Rectal smooth muscle tissue (tissue), 1 donor: ENCODE results near the gene UGT1A9.

Source experiments
- H3K27ac ChIP-seq: one replicate; pipeline ENCODE4 v1.7.0; 2013; ENCODE audit warnings: low read depth, low read length, inconsistent platforms
- H3K27me3 ChIP-seq: one replicate; pipeline ENCODE4 v1.7.0; 2013; ENCODE audit warnings: low read length; ENCODE audit not compliant: control insufficient read depth, insufficient read depth
- H3K36me3 ChIP-seq: one replicate; pipeline ENCODE4 v1.7.0; 2013; ENCODE audit warnings: low read length; ENCODE audit not compliant: control insufficient read depth, insufficient read depth
- H3K4me1 ChIP-seq: one replicate; pipeline ENCODE4 v1.7.0; 2013; ENCODE audit warnings: low read length; ENCODE audit not compliant: control insufficient read depth, insufficient read depth
- H3K4me3 ChIP-seq: one replicate; pipeline ENCODE4 v1.7.0; 2013; ENCODE audit warnings: low read length
- H3K9ac ChIP-seq: one replicate; pipeline ENCODE4 v1.7.0; 2013; ENCODE audit warnings: low read length

UGT1A9 gene

DNA sequence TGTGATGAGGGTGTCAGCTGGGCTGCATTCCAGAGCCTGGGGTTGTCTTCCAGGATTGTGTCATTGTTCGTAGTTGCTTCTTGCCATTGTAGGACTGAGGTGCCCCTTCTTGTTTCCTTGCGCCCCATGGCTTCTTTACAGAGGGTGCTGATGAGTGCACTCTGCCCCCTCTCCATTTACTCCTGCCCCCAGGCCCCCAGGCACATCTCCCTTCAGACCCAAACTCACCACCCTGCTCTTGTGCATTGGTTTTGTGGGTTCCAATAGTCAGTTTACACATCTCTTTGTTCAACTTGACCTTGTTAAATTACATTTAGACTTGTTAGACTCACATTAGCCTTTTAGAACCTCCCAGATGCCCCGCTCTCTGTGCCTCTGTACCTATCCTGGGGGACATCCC lies 149.5 kb downstream of the UGT1A9 start:
- Histone ChIP-seq H3K9ac (no peak overlapping the region), H3K36me3 (no peaks in the 10 kb centered on the region), H3K27me3 (no peaks in the 10 kb centered on the region), H3K27ac (no peak overlapping the region), H3K4me1 (no peaks in the 10 kb centered on the region), H3K4me3 (no peak overlapping the region)

GRCh38 chr2:233821709-233822100 lies 150.0 kb downstream of the UGT1A9 start:
- no peak overlapping the region for H3K27ac ChIP-seq

DNA sequence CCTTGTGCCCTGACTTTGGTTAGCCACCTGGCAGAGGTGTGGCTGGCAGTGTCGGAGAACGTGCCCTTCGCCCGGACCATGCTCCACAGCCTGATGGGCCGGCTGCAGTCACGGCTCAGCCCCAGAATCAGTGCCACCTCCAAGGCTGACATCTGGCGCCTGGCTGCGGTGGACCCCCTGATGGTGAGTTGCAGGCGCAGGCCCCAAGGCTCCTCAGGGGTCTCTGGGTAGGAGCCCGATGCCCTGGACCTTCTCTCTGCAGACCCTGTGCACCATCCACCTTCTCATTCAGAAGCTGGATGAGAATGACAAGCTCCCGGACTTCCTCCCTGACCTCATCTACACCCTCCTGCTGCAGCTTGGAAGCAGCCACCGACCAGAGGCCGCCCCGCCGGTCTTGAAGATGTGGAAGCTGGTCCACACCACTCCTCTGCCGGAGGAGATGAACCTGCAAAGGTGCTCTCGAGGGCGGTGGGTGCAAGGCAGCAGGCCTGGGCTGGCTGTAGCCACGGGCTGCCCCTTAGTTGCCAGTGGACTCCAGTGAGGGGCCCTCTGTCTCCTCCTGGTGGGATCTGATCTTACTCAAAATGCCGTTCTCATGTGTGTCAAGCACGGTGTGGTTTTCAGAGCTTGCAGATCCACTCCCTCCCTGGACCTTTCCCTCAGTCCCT lies 150.5 kb downstream of the UGT1A9 start:
- no peak overlapping the region for H3K4me3 ChIP-seq
- H3K36me3 ChIP-seq, result no peaks in the 10 kb centered on the region
- H3K27ac ChIP-seq, result no peak overlapping the region
- H3K4me1 ChIP-seq, result no peaks in the 10 kb centered on the region
- no peaks in the 10 kb centered on the region for H3K27me3 ChIP-seq
- no peak overlapping the region for H3K9ac ChIP-seq

More at GRCh38 chr2:233821709-233822100, 150.0 kb downstream of the UGT1A9 start:
- Histone ChIP-seq H3K36me3 (no peaks in the 10 kb centered on the region), H3K9ac (no peak overlapping the region), H3K4me1 (no peaks in the 10 kb centered on the region), H3K27me3 (no peaks in the 10 kb centered on the region), H3K4me3 (no peak overlapping the region)
